Activated CD4-positive, alpha-beta memory T cell treated with anti-CD3 and anti-CD28 coated beads, Interleukin-2, amount 10 ng/mL, durations not matched to agents 7 days and 5 days (primary cell): ENCODE data around the gene RNF10. TPM values are rescaled to one million over a fixed set of nuclear protein-coding genes. Genes with fewer than 3 reads are reported as not detected.

Experiments
- total RNA-seq, 2 experiments: library from RNA; stranded (reverse); gene quantifications; one replicate each; pipeline ENCODE4 v1.2.3, GENCODE V29; 2021

The RNF10 gene
- total RNA-seq, 2 experiments from 2014 or later: 225 to 229 TPM

Other genes with a start within 250 kb of the RNF10 start
- gene RNU4-2, start 242.5 kb upstream of the RNF10 start, total RNA-seq: 1,000 to 10,000 TPM; 3,547 to 4,143 TPM
- 1,000 to 10,000 TPM; 1,910 to 2,156 TPM for gene RNU4-1, start 241.1 kb upstream of the RNF10 start, total RNA-seq
- gene SIRT4, start 232.0 kb upstream of the RNF10 start, total RNA-seq: 1 to 10 TPM; 1.6 to 1.7 TPM
- not detected for gene PLA2G1B, start 206.6 kb upstream of the RNF10 start, total RNA-seq
- not detected for gene MSI1, start 165.2 kb upstream of the RNF10 start, total RNA-seq
- gene COX6A1, start 96.2 kb upstream of the RNF10 start, total RNA-seq: 100 to 1,000 TPM; 318 to 323 TPM
- 10 to 100 TPM; 20.6 to 21.6 TPM for gene TRIAP1, start 88.0 kb upstream of the RNF10 start, total RNA-seq
- 10 to 100 TPM; 28.6 to 29.5 TPM for gene GATC, start 87.9 kb upstream of the RNF10 start, total RNA-seq
- 100 to 1,000 TPM; 175 to 180 TPM for gene SRSF9, start 64.6 kb upstream of the RNF10 start, total RNA-seq
- 100 to 1,000 TPM; 209 to 216 TPM for gene DYNLL1, start 38.2 kb upstream of the RNF10 start, total RNA-seq
- 10 to 100 TPM; 30.3 to 30.8 TPM for gene COQ5, start 5.2 kb upstream of the RNF10 start, total RNA-seq
- gene POP5, start 47.0 kb downstream of the RNF10 start, total RNA-seq: 10 to 100 TPM; 37.6 to 38.8 TPM
- under 1 TPM; 0.25 to 0.45 TPM for gene CABP1, start 106.3 kb downstream of the RNF10 start, total RNA-seq
- gene MLEC, start 152.8 kb downstream of the RNF10 start, total RNA-seq: 10 to 100 TPM; 81.1 to 97.8 TPM
- 10 to 100 TPM; 22.4 to 23.6 TPM for gene UNC119B, start 176.1 kb downstream of the RNF10 start, total RNA-seq
- gene ACADS, start 191.5 kb downstream of the RNF10 start, total RNA-seq: 10 to 100 TPM; 13.7 to 14.9 TPM